Right atrium auricular region (tissue), 2 donors: ENCODE measurements around the gene ACOT2. TPM values are rescaled to one million over a fixed set of nuclear protein-coding genes. Genes with fewer than 3 reads are reported as not detected.
"Not testable (repeated sequence)": the region's sequence is repeated elsewhere in the genome, so short reads cannot be mapped to it uniquely, and the experiment has no call there.

ENCODE experiments used
- DNase-seq: peaks from one replicate; pipeline ENCODE4 v3.0.0-alpha.2; 2019; ENCODE audit warnings: low spot score
- H3K27ac ChIP-seq, 2 donors: fragments of 200-600 bp; sonication (generic); 1 replicate in 1 of 2; 2 replicates in 1 of 2; pipeline ENCODE4 v1.5.1; 2016 to 2019
- H3K27me3 ChIP-seq, 2 donors: fragments of 200-600 bp; sonication (generic); one replicate each; pipeline versions ENCODE4 v1.5.1 to v1.6.0; 2017 to 2019
- H3K36me3 ChIP-seq: fragments of 200-600 bp; sonication (generic); one replicate; pipeline ENCODE4 v1.5.1; 2016
- H3K4me1 ChIP-seq, 2 donors: fragments of 200-600 bp; sonication (generic); one replicate each; pipeline versions ENCODE4 v1.5.1 to v1.6.0; 2017 to 2019
- H3K4me3 ChIP-seq, 2 donors: fragments of 200-600 bp; sonication (generic); 1 replicate in 1 of 2; 2 replicates in 1 of 2; pipeline ENCODE4 v1.5.1; 2017 to 2019; ENCODE audit warnings: mild to moderate bottlenecking in 1 of 2, moderate library complexity in 1 of 2
- H3K9me3 ChIP-seq, 2 donors: fragments of 200-600 bp; sonication (generic); one replicate each; pipeline ENCODE4 v1.5.1; 2019
- CTCF ChIP-seq, 2 donors: fragments of 200-600 bp; sonication (generic); IDR thresholded peaks; one replicate each; pipeline ENCODE4 v1.5.1; 2019; ENCODE audit warnings: antibody characterized with exemption in 2 of 2
- total RNA-seq, 2 donors: library from RNA; depleted of rRNA; stranded (reverse); fragments of >200 nt; gene quantifications; one replicate each; pipeline ENCODE4 v1.1.0, GENCODE V29; 2016

Gene ACOT2
- total RNA-seq, 2 donors from 2014 or later, result 119 to 154 TPM

GRCh38 chr14:73539017-73539416 lies 30.0 kb upstream of the ACOT2 start:
- not testable (repeated sequence) for H3K4me3 ChIP-seq, H3K9me3 ChIP-seq, H3K36me3 ChIP-seq, DNase-seq, H3K27ac ChIP-seq, H3K4me1 ChIP-seq, H3K27me3 ChIP-seq
- peak in 1 of 2 donors; percentile 23 for TF ChIP-seq CTCF (IDR thresholded peaks at IDR 0.05)

GRCh38 chr14:73542961-73543360 lies 26.1 kb upstream of the ACOT2 start:
- DNase-seq, H3K9me3 ChIP-seq, H3K4me3 ChIP-seq, H3K36me3 ChIP-seq, H3K4me1 ChIP-seq, H3K27ac ChIP-seq, H3K27me3 ChIP-seq: not testable (repeated sequence)

DNA sequence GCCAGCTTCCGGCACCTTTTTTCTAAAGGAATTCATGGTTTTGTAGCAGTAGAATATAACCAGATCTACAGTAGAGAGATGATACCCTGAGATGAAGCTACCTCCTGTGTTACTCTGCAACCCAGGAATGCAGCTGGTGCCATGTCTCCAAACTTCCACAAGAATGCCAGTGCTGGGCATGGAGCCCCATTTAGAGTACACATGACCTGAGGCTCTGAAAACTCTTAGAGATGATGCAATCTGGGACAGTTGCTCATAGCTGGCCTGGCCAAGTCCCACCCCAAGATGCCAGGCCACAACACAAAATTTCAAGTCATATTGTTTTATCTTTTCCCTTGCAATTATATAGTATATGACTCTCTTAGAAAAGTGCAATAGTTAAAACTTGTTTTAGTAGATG lies 23.7 kb upstream of the ACOT2 start:
- not testable (repeated sequence) for H3K4me3 ChIP-seq, DNase-seq, H3K4me1 ChIP-seq, H3K36me3 ChIP-seq, H3K27ac ChIP-seq, H3K27me3 ChIP-seq, H3K9me3 ChIP-seq

- H3K36me3 ChIP-seq, DNase-seq, H3K4me1 ChIP-seq, H3K4me3 ChIP-seq, H3K27ac ChIP-seq, H3K9me3 ChIP-seq, H3K27me3 ChIP-seq: not testable (repeated sequence)
Observed at GRCh38 chr14:73549097-73549496, 19.9 kb upstream of the ACOT2 start.

- not testable (repeated sequence) for H3K36me3 ChIP-seq, DNase-seq, H3K4me1 ChIP-seq, H3K27ac ChIP-seq, H3K9me3 ChIP-seq, H3K27me3 ChIP-seq, H3K4me3 ChIP-seq
Observed at GRCh38 chr14:73549889-73550524, 19.0 kb upstream of the ACOT2 start.

DNA sequence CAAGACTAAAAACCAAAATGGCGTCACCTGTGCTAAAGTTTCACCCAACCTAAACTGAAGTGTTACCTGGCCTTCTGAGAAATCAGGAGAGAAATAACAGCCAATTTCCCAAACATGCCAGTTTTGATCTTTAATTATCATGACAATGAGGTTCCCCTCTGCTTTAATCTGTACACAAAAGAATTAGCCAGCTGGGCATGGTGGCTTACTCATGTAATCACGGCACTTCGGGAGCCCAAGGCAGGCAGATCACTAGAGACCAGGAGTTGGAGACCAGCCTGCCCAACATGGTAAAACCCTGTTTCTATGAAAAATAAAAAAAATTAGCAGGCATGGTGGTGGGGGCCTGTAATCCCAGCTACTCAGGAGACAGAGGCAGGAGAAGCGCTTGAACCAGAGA lies 15.2 kb upstream of the ACOT2 start:
- no peak for TF ChIP-seq CTCF (IDR thresholded peaks at IDR 0.05)
- H3K27me3 ChIP-seq, result no peaks in the 10 kb centered on the region
- no peak for DNase-seq
- no peaks in the 10 kb centered on the region for H3K36me3 ChIP-seq
- no peak overlapping the region for H3K27ac ChIP-seq
- no peak overlapping the region for H3K4me3 ChIP-seq
- H3K4me1 ChIP-seq, result no peaks in the 10 kb centered on the region
- H3K9me3 ChIP-seq, result no peaks in the 10 kb centered on the region

GRCh38 chr14:73557201-73557600 lies 11.8 kb upstream of the ACOT2 start:
- not testable (repeated sequence) for H3K27me3 ChIP-seq, H3K27ac ChIP-seq, H3K4me1 ChIP-seq, DNase-seq, H3K4me3 ChIP-seq, H3K9me3 ChIP-seq, H3K36me3 ChIP-seq

GRCh38 chr14:73558238-73558637 lies 10.8 kb upstream of the ACOT2 start:
- not testable (repeated sequence) for DNase-seq, H3K9me3 ChIP-seq, H3K27ac ChIP-seq

GRCh38 chr14:73562256-73562655 lies 6.8 kb upstream of the ACOT2 start:
- H3K4me1 ChIP-seq, H3K9me3 ChIP-seq, H3K4me3 ChIP-seq, DNase-seq, H3K36me3 ChIP-seq, H3K27me3 ChIP-seq, H3K27ac ChIP-seq: not testable (repeated sequence)

More at GRCh38 chr14:73558238-73558637, 10.8 kb upstream of the ACOT2 start:
- H3K4me1 ChIP-seq, H3K27me3 ChIP-seq, H3K36me3 ChIP-seq, H3K4me3 ChIP-seq: not testable (repeated sequence)

GRCh38 chr14:73562696-73563095 lies 6.3 kb upstream of the ACOT2 start:
- not testable (repeated sequence) for H3K27ac ChIP-seq, H3K9me3 ChIP-seq, H3K36me3 ChIP-seq, DNase-seq, H3K4me3 ChIP-seq, H3K27me3 ChIP-seq
- peaks cover 0 to 14% of the 10 kb centered on the region in 2 donors for H3K4me1 ChIP-seq

DNA sequence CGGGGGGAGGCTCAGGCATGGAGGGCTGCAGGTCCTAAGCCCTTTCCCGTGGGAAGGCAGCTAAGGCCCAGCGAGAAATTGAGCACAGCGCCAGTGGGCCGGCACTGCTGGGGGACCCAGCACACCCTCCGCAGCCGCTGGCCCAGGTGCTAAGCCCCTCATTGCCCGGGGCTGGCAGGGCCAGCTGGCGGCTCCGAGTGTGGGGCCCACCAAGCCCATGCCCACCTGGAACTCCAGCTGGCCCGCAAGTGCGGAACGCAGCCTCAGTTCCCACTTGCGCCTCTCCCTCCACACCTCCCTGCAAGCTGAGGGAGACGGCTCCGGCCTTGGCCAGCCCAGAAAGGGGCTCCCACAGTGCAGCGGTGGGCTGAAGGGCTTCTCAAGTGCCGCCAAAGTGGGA lies 2.6 kb upstream of the ACOT2 start:
- not testable (repeated sequence) for DNase-seq, H3K27ac ChIP-seq, H3K9me3 ChIP-seq, H3K27me3 ChIP-seq, H3K36me3 ChIP-seq, H3K4me3 ChIP-seq
- H3K4me1 ChIP-seq, result peaks cover 0 to 32% of the 10 kb centered on the region in 2 donors

DNA sequence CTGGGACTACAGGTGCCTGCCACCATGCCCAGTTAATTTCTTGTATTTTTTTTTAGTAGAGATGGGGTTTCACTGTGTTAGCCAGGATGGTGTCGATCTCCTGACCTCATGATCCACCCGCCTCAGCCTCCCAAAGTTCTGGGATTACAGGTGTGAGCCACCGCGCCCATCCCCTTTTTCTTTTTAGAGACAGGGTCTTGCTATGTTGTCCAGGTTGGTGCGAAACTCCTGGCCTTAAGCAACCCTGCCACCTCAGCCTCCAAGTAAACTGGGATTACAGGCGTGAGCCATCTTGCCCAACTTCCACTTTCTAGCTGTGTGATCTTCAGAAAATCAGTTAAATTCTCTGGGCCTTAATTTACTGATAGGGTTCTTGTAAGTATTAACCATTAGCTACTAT lies 2.1 kb upstream of the ACOT2 start:
- not testable (repeated sequence) for H3K4me3 ChIP-seq, DNase-seq, H3K36me3 ChIP-seq, H3K27ac ChIP-seq, H3K27me3 ChIP-seq, H3K9me3 ChIP-seq
- H3K4me1 ChIP-seq, result peaks cover 0 to 32% of the 10 kb centered on the region in 2 donors
